Stimulated activated naive CD8-positive, alpha-beta T cell treated with anti-CD3 and anti-CD28 coated beads, Interleukin-15, Interleukin-2, amounts not matched to agents 100 ng/mL and 50 ng/mL, for 24 hours (primary cell): ENCODE results near the gene GRIP1.

Source experiments
- H3K27ac Mint-ChIP-seq: one replicate; pipeline ENCODE4 v1.8.0; 2021; ENCODE audit warnings: mild to moderate bottlenecking, mixed read lengths
- H3K27me3 Mint-ChIP-seq: one replicate; pipeline ENCODE4 v1.8.0; 2021; ENCODE audit warnings: mixed read lengths
- H3K36me3 Mint-ChIP-seq: one replicate; pipeline ENCODE4 v1.8.0; 2021; ENCODE audit warnings: low read depth, mixed read lengths
- H3K4me1 Mint-ChIP-seq: one replicate; pipeline ENCODE4 v1.8.0; 2021; ENCODE audit warnings: low read depth, mixed read lengths
- H3K4me3 Mint-ChIP-seq: one replicate; pipeline ENCODE4 v1.8.0; 2021; ENCODE audit warnings: mild to moderate bottlenecking, mixed read lengths
- H3K9me3 Mint-ChIP-seq: one replicate; pipeline ENCODE4 v1.8.0; 2021; ENCODE audit warnings: mixed read lengths

GRIP1 gene

GRCh38 chr12:66572845-66573244 lies 106.0 kb downstream of the GRIP1 start:
- Mint-ChIP-seq H3K36me3 (no peaks in the 10 kb centered on the region), H3K27ac (no peak overlapping the region), H3K9me3 (peaks cover 8% of the 10 kb centered on the region), H3K4me1 (no peaks in the 10 kb centered on the region), H3K27me3 (peaks cover 13% of the 10 kb centered on the region), H3K4me3 (no peak overlapping the region)

GRCh38 chr12:66571361-66571915 lies 107.4 kb downstream of the GRIP1 start:
- Mint-ChIP-seq H3K27me3 (peaks cover 8% of the 10 kb centered on the region), H3K4me1 (no peaks in the 10 kb centered on the region), H3K9me3 (peaks cover 4% of the 10 kb centered on the region), H3K4me3 (no peak overlapping the region), H3K27ac (no peak overlapping the region), H3K36me3 (no peaks in the 10 kb centered on the region)

- no peaks in the 10 kb centered on the region for H3K27me3 Mint-ChIP-seq
- H3K4me3 Mint-ChIP-seq: no peak overlapping the region
- no peaks in the 10 kb centered on the region for H3K36me3 Mint-ChIP-seq
- no peak overlapping the region for H3K27ac Mint-ChIP-seq
- peaks cover 17% of the 10 kb centered on the region for H3K9me3 Mint-ChIP-seq
- H3K4me1 Mint-ChIP-seq: no peaks in the 10 kb centered on the region
Measured at GRCh38 chr12:66563220-66563619, 115.7 kb downstream of the GRIP1 start.

GRCh38 chr12:66555113-66555512 lies 123.8 kb downstream of the GRIP1 start:
- peaks cover 16% of the 10 kb centered on the region for H3K9me3 Mint-ChIP-seq
- no peak overlapping the region for H3K27ac Mint-ChIP-seq
- peaks cover 7% of the 10 kb centered on the region for H3K4me1 Mint-ChIP-seq
- no peak overlapping the region for H3K4me3 Mint-ChIP-seq
- no peaks in the 10 kb centered on the region for H3K36me3 Mint-ChIP-seq
- peaks cover 6% of the 10 kb centered on the region for H3K27me3 Mint-ChIP-seq

GRCh38 chr12:66552716-66553115 lies 126.2 kb downstream of the GRIP1 start:
- peaks cover 11% of the 10 kb centered on the region for H3K9me3 Mint-ChIP-seq
- peaks cover 13% of the 10 kb centered on the region for H3K4me1 Mint-ChIP-seq
- no peaks in the 10 kb centered on the region for H3K36me3 Mint-ChIP-seq

GRCh38 chr12:66550626-66551025 lies 128.2 kb downstream of the GRIP1 start:
- no peaks in the 10 kb centered on the region for H3K9me3 Mint-ChIP-seq
- H3K27me3 Mint-ChIP-seq: no peaks in the 10 kb centered on the region
- no peak overlapping the region for H3K27ac Mint-ChIP-seq
- H3K4me1 Mint-ChIP-seq: peaks cover 6% of the 10 kb centered on the region
- no peaks in the 10 kb centered on the region for H3K36me3 Mint-ChIP-seq
- no peak overlapping the region for H3K4me3 Mint-ChIP-seq

More at GRCh38 chr12:66552716-66553115, 126.2 kb downstream of the GRIP1 start:
- no peak overlapping the region for H3K27ac Mint-ChIP-seq
- peaks cover 6% of the 10 kb centered on the region for H3K27me3 Mint-ChIP-seq
- H3K4me3 Mint-ChIP-seq: no peak overlapping the region

- Mint-ChIP-seq H3K4me3 (no peak overlapping the region), H3K4me1 (peaks cover 6% of the 10 kb centered on the region), H3K36me3 (no peaks in the 10 kb centered on the region), H3K27ac (no peak overlapping the region), H3K27me3 (no peaks in the 10 kb centered on the region), H3K9me3 (no peaks in the 10 kb centered on the region)
Measured at GRCh38 chr12:66549050-66549389, 129.9 kb downstream of the GRIP1 start.

GRCh38 chr12:66548338-66549049 lies 130.4 kb downstream of the GRIP1 start:
- no peaks in the 10 kb centered on the region for H3K36me3 Mint-ChIP-seq
- H3K27ac Mint-ChIP-seq: no peak overlapping the region
- H3K9me3 Mint-ChIP-seq: no peaks in the 10 kb centered on the region
- H3K4me3 Mint-ChIP-seq: no peak overlapping the region
- peaks cover 6% of the 10 kb centered on the region for H3K4me1 Mint-ChIP-seq
- no peaks in the 10 kb centered on the region for H3K27me3 Mint-ChIP-seq

GRCh38 chr12:66541426-66541825 lies 137.4 kb downstream of the GRIP1 start:
- no peak overlapping the region for H3K4me3 Mint-ChIP-seq
- H3K36me3 Mint-ChIP-seq: no peaks in the 10 kb centered on the region
- no peaks in the 10 kb centered on the region for H3K4me1 Mint-ChIP-seq
- H3K9me3 Mint-ChIP-seq: no peaks in the 10 kb centered on the region
- no peaks in the 10 kb centered on the region for H3K27me3 Mint-ChIP-seq
- H3K27ac Mint-ChIP-seq: no peak overlapping the region

GRCh38 chr12:66539431-66539830 lies 139.4 kb downstream of the GRIP1 start:
- no peaks in the 10 kb centered on the region for H3K9me3 Mint-ChIP-seq
- no peak overlapping the region for H3K27ac Mint-ChIP-seq
- no peaks in the 10 kb centered on the region for H3K36me3 Mint-ChIP-seq
- H3K27me3 Mint-ChIP-seq: no peaks in the 10 kb centered on the region
- H3K4me1 Mint-ChIP-seq: no peaks in the 10 kb centered on the region
- H3K4me3 Mint-ChIP-seq: no peak overlapping the region

GRCh38 chr12:66538970-66539369 lies 139.9 kb downstream of the GRIP1 start:
- H3K27ac Mint-ChIP-seq: no peak overlapping the region
- no peak overlapping the region for H3K4me3 Mint-ChIP-seq
- no peaks in the 10 kb centered on the region for H3K4me1 Mint-ChIP-seq
- no peaks in the 10 kb centered on the region for H3K9me3 Mint-ChIP-seq
- H3K27me3 Mint-ChIP-seq: no peaks in the 10 kb centered on the region
- no peaks in the 10 kb centered on the region for H3K36me3 Mint-ChIP-seq

GRCh38 chr12:66537876-66538275 lies 141.0 kb downstream of the GRIP1 start:
- H3K4me3 Mint-ChIP-seq: no peak overlapping the region
- no peaks in the 10 kb centered on the region for H3K27me3 Mint-ChIP-seq
- H3K9me3 Mint-ChIP-seq: no peaks in the 10 kb centered on the region
- H3K36me3 Mint-ChIP-seq: no peaks in the 10 kb centered on the region
- H3K4me1 Mint-ChIP-seq: no peaks in the 10 kb centered on the region
- H3K27ac Mint-ChIP-seq: no peak overlapping the region

GRCh38 chr12:66533767-66534166 lies 145.1 kb downstream of the GRIP1 start:
- no peak overlapping the region for H3K27ac Mint-ChIP-seq
- H3K4me1 Mint-ChIP-seq: no peaks in the 10 kb centered on the region
- no peaks in the 10 kb centered on the region for H3K27me3 Mint-ChIP-seq
- H3K36me3 Mint-ChIP-seq: no peaks in the 10 kb centered on the region
- H3K9me3 Mint-ChIP-seq: no peaks in the 10 kb centered on the region
- no peak overlapping the region for H3K4me3 Mint-ChIP-seq

GRCh38 chr12:66531766-66532165 lies 147.1 kb downstream of the GRIP1 start:
- Mint-ChIP-seq H3K27ac (no peak overlapping the region), H3K9me3 (no peaks in the 10 kb centered on the region), H3K4me3 (no peak overlapping the region), H3K27me3 (no peaks in the 10 kb centered on the region), H3K4me1 (no peaks in the 10 kb centered on the region), H3K36me3 (no peaks in the 10 kb centered on the region)

- H3K4me1 Mint-ChIP-seq: no peaks in the 10 kb centered on the region
- H3K36me3 Mint-ChIP-seq: no peaks in the 10 kb centered on the region
- H3K4me3 Mint-ChIP-seq: no peak overlapping the region
- H3K27ac Mint-ChIP-seq: no peak overlapping the region
- H3K27me3 Mint-ChIP-seq: no peaks in the 10 kb centered on the region
- no peaks in the 10 kb centered on the region for H3K9me3 Mint-ChIP-seq
Measured at GRCh38 chr12:66529934-66530333, 148.9 kb downstream of the GRIP1 start.

GRCh38 chr12:66516561-66516960 lies 162.3 kb downstream of the GRIP1 start:
- Mint-ChIP-seq H3K27me3 (no peaks in the 10 kb centered on the region), H3K4me3 (no peak overlapping the region), H3K9me3 (no peaks in the 10 kb centered on the region), H3K4me1 (no peaks in the 10 kb centered on the region), H3K36me3 (no peaks in the 10 kb centered on the region), H3K27ac (no peak overlapping the region)
